Measurements from ENCODE around the gene NCCRP1. TPM values are rescaled to one million over a fixed set of nuclear protein-coding genes. Genes with fewer than 3 reads are reported as not detected.

The NCCRP1 gene
- total and polyA plus RNA-seq, 2 donors (not counting 3 experiments of a cell fraction or from before 2014, with no cell fraction given) = 0.06 TPM; not detected in 1

- Histone ChIP-seq H4K20me1 (replicated peaks; ENCODE audit: control insufficient read depth, extremely low read depth, insufficient read depth, low read length) (no peaks in the 10 kb centered on the region), H3K9ac (replicated peaks; ENCODE audit: extremely low read depth, insufficient read depth, low read length) (no peak overlapping the region), H3K27ac (ENCODE audit: insufficient read depth, low read depth, low read length) (no peak overlapping the region), H3K9me3 (replicated peaks; ENCODE audit: control insufficient read depth, insufficient read depth, low read length) (no peaks in the 10 kb centered on the region), H3K4me3 (replicated peaks in 1 of 3; ENCODE audit: insufficient read depth in 1 of 3, low read depth in 1 of 3, low read length in 3 of 3) (no peak overlapping the region), H3K4me2 (ENCODE audit: insufficient read depth, low read length) (no peak overlapping the region), H2AFZ (ENCODE audit: low read depth, low read length) (no peak overlapping the region), H3K36me3 (ENCODE audit: control insufficient read depth in 2 of 2, extremely low read depth in 1 of 2, insufficient read depth in 2 of 2, low read length in 2 of 2) (peaks cover 0 to 2% of the 10 kb centered on the region in 2 experiments), H3K27me3 (ENCODE audit: control insufficient read depth in 2 of 2, insufficient read depth in 2 of 2, low read length in 2 of 2) (no peaks in the 10 kb centered on the region), H3K4me1 (ENCODE audit: control insufficient read depth, extremely low read depth, insufficient read depth, low read length) (peaks cover 9% of the 10 kb centered on the region), H3K9me1 (replicated peaks; ENCODE audit: control insufficient read depth, extremely low read depth, insufficient read depth, low read length) (no peaks in the 10 kb centered on the region), H3K79me2 (ENCODE audit: control insufficient read depth, insufficient read depth, low read length) (peaks cover 18% of the 10 kb centered on the region)
- DNase-seq (ENCODE audit: low read depth, low spot score) = no peak
- POLR2A ChIA-PET = interaction anchor here (0.7 kb wide), 1 partner anchor 697 kb away, joined by 12 read pairs; no protein-coding TSS in a partner anchor
- CTCF ChIA-PET = no interaction called here
- intact Hi-C loops (cut with micrococcal nuclease) = no loop called here
- dilution Hi-C loops (cut with MboI; ENCODE audit: extremely low pct_ligation_motif_present, low sequenced_read_pairs) = no loop called here
- no peak for TF ChIP-seq FOS (IDR thresholded peaks at IDR 0.05; ENCODE audit: borderline replicate concordance, insufficient read depth, low read length)
- TF ChIP-seq JUN (IDR thresholded peaks at IDR 0.05; ENCODE audit: borderline replicate concordance, insufficient read depth, insufficient read length, low read depth) = no peak
- TF ChIP-seq, protein P1, sequence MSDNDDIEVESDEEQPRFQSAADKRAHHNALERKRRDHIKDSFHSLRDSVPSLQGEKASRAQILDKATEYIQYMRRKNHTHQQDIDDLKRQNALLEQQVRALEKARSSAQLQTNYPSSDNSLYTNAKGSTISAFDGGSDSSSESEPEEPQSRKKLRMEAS (IDR thresholded peaks at IDR 0.05; ENCODE audit: insufficient read depth, insufficient read length) = no peak
- no peak for TF ChIP-seq CTCF (IDR thresholded peaks at IDR 0.05; ENCODE audit: extremely low read depth in 1 of 2, insufficient read depth in 1 of 2, low read depth in 1 of 2, low read length in 2 of 2)
- no peak for TF ChIP-seq MYC (IDR thresholded peaks at IDR 0.05; ENCODE audit: low read depth, low read length)
- TF ChIP-seq POLR2AphosphoS5 (IDR thresholded peaks at IDR 0.05; ENCODE audit: insufficient read depth, low read depth, low read length) = no peak
- TF ChIP-seq GATA2 (IDR thresholded peaks at IDR 0.05; ENCODE audit: insufficient read depth, insufficient read length, low read depth, low read length) = no peak
- BruUV-seq (replicated peaks) = no TSS peak
- FAIRE-seq = no peak
Measured at GRCh38 chr19:39163621-39164020, 33.1 kb upstream of the NCCRP1 start.
